ENCODE measurements around the gene KIRREL3. TPM values are rescaled to one million over a fixed set of nuclear protein-coding genes. Genes with fewer than 3 reads are reported as not detected.

KIRREL3 gene
- total RNA-seq, 1 donor from 2014 or later = 0.38 TPM

- Mint-ChIP-seq H3K27ac (ENCODE audit: unreplicated experiment) (no peak overlapping the region), H3K27me3 (ENCODE audit: unreplicated experiment) (no peaks in the 10 kb centered on the region), H3K36me3 (ENCODE audit: low read depth, unreplicated experiment) (no peaks in the 10 kb centered on the region), H3K4me1 (ENCODE audit: unreplicated experiment) (no peaks in the 10 kb centered on the region), H3K9me3 (ENCODE audit: unreplicated experiment) (no peaks in the 10 kb centered on the region), H3K4me3 (ENCODE audit: unreplicated experiment) (no peak overlapping the region)
- DNase-seq (ENCODE audit: low spot score) = no peak
- no peak for TF ChIP-seq CTCF (IDR thresholded peaks at IDR 0.05; ENCODE audit: unreplicated experiment)
Observed at GRCh38 chr11:126663749-126664592, 336.6 kb downstream of the KIRREL3 start.

- no peaks in the 10 kb centered on the region for H3K36me3 Mint-ChIP-seq (ENCODE audit: low read depth, unreplicated experiment)
- no peak overlapping the region for H3K4me3 Mint-ChIP-seq (ENCODE audit: unreplicated experiment)
- no peak for TF ChIP-seq CTCF (IDR thresholded peaks at IDR 0.05; ENCODE audit: unreplicated experiment)
- no peaks in the 10 kb centered on the region for H3K27me3 Mint-ChIP-seq (ENCODE audit: unreplicated experiment)
- no peak overlapping the region for H3K27ac Mint-ChIP-seq (ENCODE audit: unreplicated experiment)
- no peaks in the 10 kb centered on the region for H3K4me1 Mint-ChIP-seq (ENCODE audit: unreplicated experiment)
- H3K9me3 Mint-ChIP-seq (ENCODE audit: unreplicated experiment) = no peaks in the 10 kb centered on the region
- no peak for DNase-seq (ENCODE audit: low spot score)
Observed at GRCh38 chr11:126662035-126662790, 338.4 kb downstream of the KIRREL3 start.

- DNase-seq (ENCODE audit: low spot score) = no peak
- H3K4me3 Mint-ChIP-seq (ENCODE audit: unreplicated experiment) = no peak overlapping the region
- no peak for TF ChIP-seq CTCF (IDR thresholded peaks at IDR 0.05; ENCODE audit: unreplicated experiment)
- H3K27me3 Mint-ChIP-seq (ENCODE audit: unreplicated experiment) = no peaks in the 10 kb centered on the region
- no peaks in the 10 kb centered on the region for H3K4me1 Mint-ChIP-seq (ENCODE audit: unreplicated experiment)
- no peaks in the 10 kb centered on the region for H3K9me3 Mint-ChIP-seq (ENCODE audit: unreplicated experiment)
- H3K27ac Mint-ChIP-seq (ENCODE audit: unreplicated experiment) = no peak overlapping the region
- H3K36me3 Mint-ChIP-seq (ENCODE audit: low read depth, unreplicated experiment) = no peaks in the 10 kb centered on the region
Observed at GRCh38 chr11:126660761-126661425, 339.7 kb downstream of the KIRREL3 start.

GRCh38 chr11:126660321-126660720 is 340.2 kb downstream of the KIRREL3 start:
- no peaks in the 10 kb centered on the region for H3K27me3 Mint-ChIP-seq (ENCODE audit: unreplicated experiment)
- H3K9me3 Mint-ChIP-seq (ENCODE audit: unreplicated experiment) = no peaks in the 10 kb centered on the region
- H3K27ac Mint-ChIP-seq (ENCODE audit: unreplicated experiment) = no peak overlapping the region
- no peak for DNase-seq (ENCODE audit: low spot score)
- TF ChIP-seq CTCF (IDR thresholded peaks at IDR 0.05; ENCODE audit: unreplicated experiment) = no peak
- no peaks in the 10 kb centered on the region for H3K36me3 Mint-ChIP-seq (ENCODE audit: low read depth, unreplicated experiment)
- H3K4me3 Mint-ChIP-seq (ENCODE audit: unreplicated experiment) = no peak overlapping the region
- H3K4me1 Mint-ChIP-seq (ENCODE audit: unreplicated experiment) = no peaks in the 10 kb centered on the region
